Gastrocnemius medialis (tissue), 4 donors: ENCODE results near the gene SDCCAG8. TPM values are rescaled to one million over a fixed set of nuclear protein-coding genes. Genes with fewer than 3 reads are reported as not detected.

Experiments
- ATAC-seq, 2 donors: fragments of 150-250 bp; one replicate each; pipeline ENCODE4 v1.9.1; 2016
- DNase-seq, 2 donors: peaks; one replicate each; pipeline ENCODE4 v3.0.0-alpha.2; 2019
- H3K27ac ChIP-seq, 4 donors: fragments of 200-600 bp; sonication (generic); 1 replicate in 1 of 4; 2 replicates in 3 of 4; pipeline ENCODE4 v1.5.1; 2016 to 2018; ENCODE audit warnings: mild to moderate bottlenecking in 2 of 4, moderate library complexity in 1 of 4
- H3K27me3 ChIP-seq, 3 donors: fragments of 200-600 bp; sonication (generic) in 2 of 3; 1 replicate in 1 of 3; 2 replicates in 2 of 3; pipeline versions ENCODE4 v1.5.1 to v1.6.0; 2016 to 2019; ENCODE audit warnings: mild to moderate bottlenecking in 1 of 3, moderate library complexity in 1 of 3
- H3K36me3 ChIP-seq, 2 donors: fragments of 200-600 bp; sonication (generic) in 1 of 2; one replicate each; pipeline ENCODE4 v1.5.1; 2017 to 2018
- H3K4me1 ChIP-seq, 2 donors: fragments of 200-600 bp; sonication (generic) in 1 of 2; one replicate each; pipeline ENCODE4 v1.5.1; 2016 to 2017; ENCODE audit warnings: mild to moderate bottlenecking in 2 of 2
- H3K4me3 ChIP-seq, 4 donors: fragments of 200-600 bp; sonication (generic) in 3 of 4; 1 replicate in 1 of 4; 2 replicates in 3 of 4; pipeline ENCODE4 v1.5.1; 2016 to 2019; ENCODE audit warnings: mild to moderate bottlenecking in 2 of 4
- H3K9me3 ChIP-seq, 3 donors: fragments of 200-600 bp; sonication (generic) in 2 of 3; 1 replicate in 1 of 3; 2 replicates in 2 of 3; pipeline ENCODE4 v1.5.1; 2016 to 2019
- POLR2A ChIP-seq, 2 donors: fragments of 450-650 bp; IDR thresholded peaks; one replicate each; pipeline ENCODE4 v1.6.1; 2017; ENCODE audit warnings: antibody characterized with exemption in 2 of 2, mild to moderate bottlenecking in 2 of 2, moderate library complexity in 2 of 2
- in situ Hi-C, 4 donors: fragments of 200-750 bp; cut with MboI; loops; one replicate each; pipeline versions ENCODE4 v1.15.0 to v1.8.0; 2017; ENCODE audit warnings: low sequenced_read_pairs in 4 of 4
- intact Hi-C: fragments of 100-400 bp; cut with DNase I; formaldehyde crosslinking; loops from one replicate; pipeline ENCODE4 v1.15.1; 2023; ENCODE audit warnings: low total_unique reads
- total RNA-seq, 4 donors: library from RNA; depleted of rRNA; stranded (reverse); fragments of >200 nt; gene quantifications; one replicate each; pipeline versions ENCODE4 v1.1.0 to v1.2.3, GENCODE V29; 2016
- TF ChIP-seq, protein P1 (sequence below), 5 experiments: fragments of 450-650 bp in 3 of 5; fragments of 200-600 bp in 2 of 5; sonication (generic) in 2 of 5; IDR thresholded peaks in 4 of 5; conservative IDR thresholded peaks in 1 of 5; 1 replicate in 4 of 5; 2 replicates in 1 of 5; pipeline ENCODE4 v1.5.1; 2016 to 2019; ENCODE audit warnings: antibody characterized with exemption in 5 of 5, mild to moderate bottlenecking in 3 of 5, moderate library complexity in 3 of 5

SDCCAG8 gene
- total RNA-seq, 4 donors from 2014 or later, result 12.3 to 33.9 (median 26.1) TPM

DNA sequence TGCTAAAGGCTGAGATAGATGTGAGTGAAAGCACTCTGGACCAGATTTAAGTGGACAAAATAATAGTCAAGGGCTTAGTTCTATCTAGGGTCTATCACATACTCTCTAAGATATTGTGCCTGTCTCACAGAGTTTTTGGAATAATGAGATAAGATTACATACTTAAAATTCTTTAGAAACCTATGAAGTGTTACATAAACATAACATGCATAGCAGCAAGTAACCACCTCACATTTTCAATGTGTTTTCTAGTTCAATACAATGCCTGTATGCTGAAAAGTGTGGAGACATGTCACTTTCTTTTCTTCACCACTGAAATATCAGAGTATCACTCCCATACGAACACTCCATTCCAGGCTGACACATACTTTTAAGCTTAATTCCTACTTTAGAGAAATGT, 16.2 kb downstream of the SDCCAG8 start:
- in situ Hi-C loops, result loop anchor here in 2 of 4 donors (25.0 kb wide), 2 partner anchors 1565 to 1590 kb away; partner anchors contain the start of genes COX20 (in 1 of the 2) and HNRNPU (in 1 of the 2)
- intact Hi-C loops, result no loop called here
- no peak overlapping the region for H3K4me3 ChIP-seq
- peaks cover 0 to 3% of the 10 kb centered on the region in 2 donors for H3K4me1 ChIP-seq
- DNase-seq (no peak), ATAC-seq (no peak)
- no peak overlapping the region for H3K27ac ChIP-seq
- H3K36me3 ChIP-seq, result peaks cover 0 to 48% of the 10 kb centered on the region in 2 donors
- H3K27me3 ChIP-seq, result no peaks in the 10 kb centered on the region
- TF ChIP-seq, protein P1, sequence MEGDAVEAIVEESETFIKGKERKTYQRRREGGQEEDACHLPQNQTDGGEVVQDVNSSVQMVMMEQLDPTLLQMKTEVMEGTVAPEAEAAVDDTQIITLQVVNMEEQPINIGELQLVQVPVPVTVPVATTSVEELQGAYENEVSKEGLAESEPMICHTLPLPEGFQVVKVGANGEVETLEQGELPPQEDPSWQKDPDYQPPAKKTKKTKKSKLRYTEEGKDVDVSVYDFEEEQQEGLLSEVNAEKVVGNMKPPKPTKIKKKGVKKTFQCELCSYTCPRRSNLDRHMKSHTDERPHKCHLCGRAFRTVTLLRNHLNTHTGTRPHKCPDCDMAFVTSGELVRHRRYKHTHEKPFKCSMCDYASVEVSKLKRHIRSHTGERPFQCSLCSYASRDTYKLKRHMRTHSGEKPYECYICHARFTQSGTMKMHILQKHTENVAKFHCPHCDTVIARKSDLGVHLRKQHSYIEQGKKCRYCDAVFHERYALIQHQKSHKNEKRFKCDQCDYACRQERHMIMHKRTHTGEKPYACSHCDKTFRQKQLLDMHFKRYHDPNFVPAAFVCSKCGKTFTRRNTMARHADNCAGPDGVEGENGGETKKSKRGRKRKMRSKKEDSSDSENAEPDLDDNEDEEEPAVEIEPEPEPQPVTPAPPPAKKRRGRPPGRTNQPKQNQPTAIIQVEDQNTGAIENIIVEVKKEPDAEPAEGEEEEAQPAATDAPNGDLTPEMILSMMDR (IDR thresholded peaks at IDR 0.05 in 4 of 5, conservative IDR thresholded peaks at IDR 0.05 in 1 of 5), result no peak
- no peak for TF ChIP-seq POLR2A (IDR thresholded peaks at IDR 0.05)
- H3K9me3 ChIP-seq, result no peaks in the 10 kb centered on the region

DNA sequence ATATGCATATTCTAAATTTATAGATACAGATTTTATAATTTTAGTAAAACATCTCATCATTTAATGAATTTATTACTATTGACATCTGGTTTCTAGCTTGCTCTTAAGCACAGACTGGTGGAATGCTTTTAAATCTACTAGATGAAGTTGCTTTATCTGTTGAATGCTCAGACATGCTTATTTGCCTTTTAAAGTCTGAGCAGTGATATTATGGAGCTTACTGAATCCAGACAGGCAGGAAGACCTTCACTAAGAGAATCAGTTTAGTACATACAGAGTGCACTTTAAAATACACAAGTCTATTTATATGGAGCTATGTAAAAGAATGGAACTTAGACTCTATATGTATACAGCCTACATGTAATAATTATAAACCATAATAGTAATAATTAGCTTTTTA, 16.6 kb downstream of the SDCCAG8 start:
- H3K36me3 ChIP-seq, result peaks cover 0 to 53% of the 10 kb centered on the region in 2 donors
- no peak for ATAC-seq
- no peak overlapping the region for H3K4me3 ChIP-seq
- in situ Hi-C loops (loop anchor here in 2 of 4 donors (25.0 kb wide), 2 partner anchors 1565 to 1590 kb away; partner anchors contain the start of genes COX20 (in 1 of the 2) and HNRNPU (in 1 of the 2)), intact Hi-C loops (no loop called here)
- no peaks in the 10 kb centered on the region for H3K27me3 ChIP-seq
- H3K4me1 ChIP-seq, result peaks cover 0 to 3% of the 10 kb centered on the region in 2 donors
- no peak for DNase-seq
- TF ChIP-seq, protein P1 (IDR thresholded peaks at IDR 0.05 in 4 of 5, conservative IDR thresholded peaks at IDR 0.05 in 1 of 5), result no peak
- no peak for TF ChIP-seq POLR2A (IDR thresholded peaks at IDR 0.05)
- H3K27ac ChIP-seq, result no peak overlapping the region
- no peaks in the 10 kb centered on the region for H3K9me3 ChIP-seq

DNA sequence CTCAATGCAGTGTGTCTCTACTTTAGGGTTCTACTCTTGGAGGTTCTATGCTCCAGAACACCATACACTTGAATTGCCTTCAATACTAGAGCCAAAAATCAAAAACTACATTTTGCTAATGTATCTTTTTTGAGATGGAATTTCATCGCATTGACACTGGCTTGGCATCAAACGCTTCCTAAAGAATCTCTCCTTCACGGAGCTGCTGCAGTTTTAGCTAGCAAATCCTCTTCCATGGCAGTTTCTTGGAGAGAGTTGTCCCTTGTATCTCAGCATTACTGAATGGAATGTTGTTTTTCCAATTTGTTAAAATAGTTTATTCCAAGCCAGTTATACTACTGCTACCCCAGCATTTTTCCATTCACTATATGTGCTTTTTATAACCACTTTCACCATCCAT, 17.7 kb downstream of the SDCCAG8 start:
- in situ Hi-C loops, result loop anchor here in 2 of 4 donors (25.0 kb wide), 2 partner anchors 1564 to 1589 kb away; partner anchors contain the start of genes COX20 (in 1 of the 2) and HNRNPU (in 1 of the 2)
- no peak for ATAC-seq
- Histone ChIP-seq H3K27me3 (no peaks in the 10 kb centered on the region), H3K4me1 (no peaks in the 10 kb centered on the region), H3K36me3 (peaks cover 0 to 64% of the 10 kb centered on the region in 2 donors), H3K9me3 (no peaks in the 10 kb centered on the region), H3K27ac (no peak overlapping the region), H3K4me3 (no peak overlapping the region)
- no peak for TF ChIP-seq POLR2A (IDR thresholded peaks at IDR 0.05)
- TF ChIP-seq, protein P1 (IDR thresholded peaks at IDR 0.05 in 4 of 5, conservative IDR thresholded peaks at IDR 0.05 in 1 of 5), result no peak
- intact Hi-C loops, result no loop called here
- no peak for DNase-seq

DNA sequence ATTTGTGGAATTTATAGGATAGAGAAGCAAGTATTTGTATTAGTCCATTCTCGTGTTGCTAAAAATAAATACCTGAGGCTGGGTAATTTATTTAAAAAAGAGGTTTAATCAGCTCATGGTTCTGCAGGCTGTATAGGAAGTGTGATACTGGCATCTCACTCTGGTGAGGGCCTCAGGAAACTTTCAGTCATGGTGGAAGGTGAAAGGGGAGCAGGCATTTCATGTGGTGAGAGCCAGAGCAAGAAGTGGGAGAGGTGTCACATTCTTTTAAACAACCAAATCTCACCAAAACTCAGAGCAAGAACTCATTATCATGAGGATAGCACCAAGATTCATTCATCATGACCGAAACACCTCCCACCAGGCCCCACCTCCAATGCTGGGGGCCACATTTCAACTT, 18.1 kb downstream of the SDCCAG8 start:
- no peak for ATAC-seq
- no peak for TF ChIP-seq POLR2A (IDR thresholded peaks at IDR 0.05)
- TF ChIP-seq, protein P1 (IDR thresholded peaks at IDR 0.05 in 4 of 5, conservative IDR thresholded peaks at IDR 0.05 in 1 of 5), result no peak

More for the DNA sequence above, 18.1 kb downstream of the SDCCAG8 start:
- H3K4me3 ChIP-seq, result no peak overlapping the region
- no peak overlapping the region for H3K27ac ChIP-seq
- no peak for DNase-seq
- no peaks in the 10 kb centered on the region for H3K27me3 ChIP-seq
- H3K9me3 ChIP-seq, result no peaks in the 10 kb centered on the region
- no peaks in the 10 kb centered on the region for H3K4me1 ChIP-seq
- intact Hi-C loops (no loop called here), in situ Hi-C loops (loop anchor here in 2 of 4 donors (25.0 kb wide), 2 partner anchors 1563 to 1588 kb away; partner anchors contain the start of genes COX20 (in 1 of the 2) and HNRNPU (in 1 of the 2))
- peaks cover 0 to 64% of the 10 kb centered on the region in 2 donors for H3K36me3 ChIP-seq
